ENCODE results near the gene FRK.
"Not testable (repeated sequence)": the region's sequence is repeated elsewhere in the genome, so short reads cannot be mapped to it uniquely, and the experiment has no call there.

Gene FRK

DNA sequence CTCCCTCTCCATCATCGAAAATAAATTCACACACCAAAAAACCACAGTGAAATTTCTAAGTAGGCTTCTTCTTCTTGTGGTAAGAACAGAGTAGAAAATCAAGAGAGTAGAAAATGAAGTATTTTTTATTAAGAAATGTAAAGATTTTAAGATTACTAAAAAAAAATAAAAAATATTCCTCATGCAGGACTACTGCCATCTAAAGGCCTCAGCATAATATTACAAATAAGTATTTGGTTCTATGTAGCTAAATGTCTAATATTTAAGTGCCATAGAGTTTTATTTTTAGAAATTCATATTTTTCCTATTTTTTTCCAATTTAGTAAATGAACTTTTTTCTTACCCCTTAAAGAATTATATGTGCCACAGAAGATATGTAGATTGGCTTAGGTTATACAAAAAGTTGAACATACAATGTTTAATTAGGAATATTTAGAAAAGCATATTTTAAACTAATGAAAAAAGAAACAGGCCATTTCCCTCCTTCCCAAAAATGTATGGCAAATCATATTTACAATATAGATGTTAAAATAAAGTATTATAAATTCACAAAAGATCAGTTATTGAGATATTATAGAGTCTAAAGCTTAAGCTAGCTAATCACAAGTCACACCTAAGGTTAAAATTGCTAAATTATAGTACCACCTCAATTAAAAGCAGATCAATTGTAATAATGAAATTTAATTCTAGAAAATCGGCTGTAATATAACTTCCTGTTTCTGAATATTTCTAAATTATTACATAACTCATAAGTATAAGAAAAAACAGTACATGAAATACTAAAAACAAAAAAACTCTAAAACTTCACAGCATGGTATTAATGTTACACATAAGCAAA, 36.5 kb upstream of the FRK start:
- WGBS = no CpG with 5 or more reads among the region's 2 CpGs
- Histone ChIP-seq H3K36me3 (ENCODE audit: insufficient read depth, low read length) (no peaks in the 10 kb centered on the region), H3K9ac (ENCODE audit: low read depth, low read length) (no peak overlapping the region), H3K9me3 (ENCODE audit: insufficient read depth, low read depth, low read length) (peaks cover 16% of the 10 kb centered on the region), H3K4me1 (ENCODE audit: insufficient read depth, low read length) (peaks cover 7% of the 10 kb centered on the region; the same call in 1 of the 2 replicates), H3K4me3 (ENCODE audit: low read length) (no peak overlapping the region), H3K27me3 (ENCODE audit: insufficient read depth, low read length) (peaks cover 5% of the 10 kb centered on the region), H3K27ac (ENCODE audit: low read depth, low read length) (no peak overlapping the region)

DNA sequence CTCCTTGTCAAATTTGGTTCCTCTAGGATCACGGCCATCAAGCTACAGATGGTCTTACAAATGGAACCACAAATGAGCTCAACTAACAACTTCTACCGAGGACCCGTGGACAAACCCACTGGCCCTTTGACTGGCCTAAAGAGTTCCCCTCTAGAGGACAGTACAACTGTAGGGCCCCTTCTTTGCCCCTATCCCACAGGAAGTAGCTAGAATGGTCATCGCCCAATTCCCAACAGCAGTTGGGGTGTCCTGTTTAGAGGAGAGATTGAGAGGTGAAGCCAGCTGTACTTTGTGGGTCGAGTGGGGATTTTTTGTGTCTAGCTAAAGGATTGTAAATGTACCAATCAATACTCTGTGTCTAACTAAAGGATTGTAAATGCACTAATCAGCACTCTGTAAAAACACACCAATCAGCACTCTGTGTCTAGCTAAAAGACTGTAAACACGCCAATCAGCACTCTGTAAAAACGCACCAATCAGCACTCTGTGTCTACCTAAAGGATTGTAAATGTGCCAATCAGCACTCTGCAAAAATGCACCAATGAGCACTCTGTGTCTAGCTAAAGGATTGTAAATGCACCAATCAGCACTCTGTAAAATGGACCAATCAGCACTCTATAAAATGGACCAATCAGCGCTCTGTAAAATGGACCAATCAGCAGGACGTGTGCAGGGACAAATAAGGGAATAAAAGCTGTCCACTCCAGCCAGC, 35.5 kb upstream of the FRK start:
- 90% methylated on average over 9 of the region's 9 CpGs for WGBS
- H3K4me3 ChIP-seq (ENCODE audit: low read length); H3K36me3 ChIP-seq (ENCODE audit: insufficient read depth, low read length); H3K4me1 ChIP-seq (ENCODE audit: insufficient read depth, low read length); H3K27ac ChIP-seq (ENCODE audit: low read depth, low read length); H3K9ac ChIP-seq (ENCODE audit: low read depth, low read length); H3K27me3 ChIP-seq (ENCODE audit: insufficient read depth, low read length): not testable (repeated sequence)
- H3K9me3 ChIP-seq (ENCODE audit: insufficient read depth, low read depth, low read length) = peaks cover 16% of the 10 kb centered on the region

DNA sequence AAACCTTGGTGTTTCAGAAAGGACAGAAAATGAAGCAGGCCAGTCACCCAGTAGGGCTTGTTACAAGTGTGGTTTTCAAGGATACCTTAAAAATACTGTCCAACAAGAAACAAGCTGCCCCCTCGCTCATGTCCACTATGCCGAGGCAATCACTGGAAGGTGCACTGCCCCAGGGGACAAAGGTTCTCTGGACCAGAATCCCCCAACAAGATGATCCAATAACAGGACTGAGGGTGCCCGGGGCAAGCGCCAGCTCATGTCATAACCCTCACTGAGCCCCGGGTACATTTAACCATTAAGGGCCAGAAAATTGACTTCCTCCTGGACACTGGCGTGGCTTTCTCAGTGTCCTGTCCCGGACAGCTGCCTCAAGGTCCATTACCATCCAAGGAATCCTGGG, 33.4 kb upstream of the FRK start:
- no peaks in the 10 kb centered on the region for H3K27me3 ChIP-seq (ENCODE audit: insufficient read depth, low read length)
- 95% methylated on average over 7 of the region's 7 CpGs for WGBS
- no peak overlapping the region for H3K27ac ChIP-seq (ENCODE audit: low read depth, low read length)
- H3K4me3 ChIP-seq (ENCODE audit: low read length) = no peak overlapping the region
- H3K9me3 ChIP-seq (ENCODE audit: insufficient read depth, low read depth, low read length) = peaks cover 16% of the 10 kb centered on the region
- no peak overlapping the region for H3K9ac ChIP-seq (ENCODE audit: low read depth, low read length)
- H3K4me1 ChIP-seq (ENCODE audit: insufficient read depth, low read length) = no peaks in the 10 kb centered on the region
- H3K36me3 ChIP-seq (ENCODE audit: insufficient read depth, low read length) = no peaks in the 10 kb centered on the region

DNA sequence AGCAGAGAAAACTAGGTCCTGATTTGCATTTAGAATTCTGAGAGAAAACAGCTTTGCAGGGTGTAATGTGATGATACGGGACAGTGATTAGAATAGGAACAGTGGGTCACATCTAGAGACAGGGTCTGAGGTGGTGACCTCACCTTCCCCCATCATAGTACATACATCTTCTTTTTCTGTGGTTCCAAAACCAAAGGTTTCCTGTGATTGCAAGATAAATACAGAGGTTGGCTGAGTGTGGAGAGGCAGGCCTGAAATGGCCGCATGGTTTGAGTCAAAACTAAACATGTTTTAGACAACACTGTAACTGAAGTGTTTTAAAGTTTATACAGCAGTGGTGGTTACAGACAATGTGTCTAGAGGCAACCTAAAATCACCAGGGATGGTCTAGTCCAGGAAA, 29.6 kb upstream of the FRK start:
- Histone ChIP-seq H3K27me3 (ENCODE audit: insufficient read depth, low read length) (no peaks in the 10 kb centered on the region), H3K27ac (ENCODE audit: low read depth, low read length) (no peak overlapping the region), H3K4me3 (ENCODE audit: low read length) (no peak overlapping the region), H3K36me3 (ENCODE audit: insufficient read depth, low read length) (no peaks in the 10 kb centered on the region), H3K9ac (ENCODE audit: low read depth, low read length) (no peak overlapping the region), H3K9me3 (ENCODE audit: insufficient read depth, low read depth, low read length) (no peaks in the 10 kb centered on the region), H3K4me1 (ENCODE audit: insufficient read depth, low read length) (no peaks in the 10 kb centered on the region)
- 91% methylated on average over 2 of the region's 2 CpGs for WGBS

DNA sequence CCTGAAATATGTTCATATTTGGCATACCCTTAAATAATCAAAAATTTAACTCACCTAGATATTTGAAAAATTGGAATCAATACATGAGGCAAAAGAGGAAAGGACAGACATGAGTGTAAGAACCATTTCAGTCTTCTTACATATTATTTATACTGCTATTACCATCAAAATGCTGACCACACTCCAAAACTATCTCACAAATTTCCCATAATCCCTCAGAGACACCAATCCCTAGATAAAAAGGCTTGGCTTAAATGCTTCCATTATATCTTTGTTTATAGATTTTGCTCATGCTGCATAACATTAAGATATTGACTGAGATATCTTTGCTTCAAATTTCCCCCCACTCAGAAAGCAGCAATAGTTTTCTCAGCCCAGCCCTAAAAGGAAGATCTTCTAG, 28.3 kb upstream of the FRK start:
- H3K4me1 ChIP-seq (ENCODE audit: insufficient read depth, low read length) = no peaks in the 10 kb centered on the region
- no peaks in the 10 kb centered on the region for H3K27me3 ChIP-seq (ENCODE audit: insufficient read depth, low read length)
- H3K27ac ChIP-seq (ENCODE audit: low read depth, low read length) = no peak overlapping the region
- no peaks in the 10 kb centered on the region for H3K36me3 ChIP-seq (ENCODE audit: insufficient read depth, low read length)
- H3K4me3 ChIP-seq (ENCODE audit: low read length) = no peak overlapping the region
- H3K9ac ChIP-seq (ENCODE audit: low read depth, low read length) = no peak overlapping the region
- H3K9me3 ChIP-seq (ENCODE audit: insufficient read depth, low read depth, low read length) = no peaks in the 10 kb centered on the region

DNA sequence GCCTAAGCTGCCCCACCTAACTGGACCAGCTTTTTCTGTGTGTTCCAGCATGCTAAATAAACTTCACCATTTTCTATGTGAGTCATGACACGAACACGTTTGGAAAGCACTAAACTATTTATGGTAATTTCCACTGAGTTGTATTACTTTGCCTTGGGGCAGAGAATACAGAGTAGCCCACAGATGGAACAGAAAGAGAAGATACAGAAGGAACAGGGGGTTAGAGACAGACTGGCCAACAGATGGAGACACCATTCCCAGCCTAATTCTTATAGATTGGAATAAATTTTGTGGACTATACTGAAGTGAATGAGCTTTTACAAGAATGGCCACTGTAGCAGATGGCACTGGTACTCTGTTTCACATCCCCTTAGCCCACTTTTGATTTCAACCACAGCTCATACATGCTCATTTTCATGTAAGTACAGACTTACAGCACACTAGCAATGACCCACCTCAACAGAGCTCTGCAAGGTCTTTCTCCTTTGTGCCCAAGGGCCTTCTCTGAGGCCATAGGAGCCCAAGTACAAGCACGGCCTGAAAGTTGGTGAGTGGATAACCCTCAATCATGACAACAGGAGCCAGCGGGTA, 26.8 kb upstream of the FRK start:
- Histone ChIP-seq H3K9me3 (ENCODE audit: insufficient read depth, low read depth, low read length) (no peaks in the 10 kb centered on the region), H3K9ac (ENCODE audit: low read depth, low read length) (no peak overlapping the region), H3K27ac (ENCODE audit: low read depth, low read length) (no peak overlapping the region), H3K36me3 (ENCODE audit: insufficient read depth, low read length) (no peaks in the 10 kb centered on the region), H3K27me3 (ENCODE audit: insufficient read depth, low read length) (no peaks in the 10 kb centered on the region), H3K4me3 (ENCODE audit: low read length) (no peak overlapping the region), H3K4me1 (ENCODE audit: insufficient read depth, low read length) (no peaks in the 10 kb centered on the region)
- WGBS = 86% methylated on average over 4 of the region's 4 CpGs

DNA sequence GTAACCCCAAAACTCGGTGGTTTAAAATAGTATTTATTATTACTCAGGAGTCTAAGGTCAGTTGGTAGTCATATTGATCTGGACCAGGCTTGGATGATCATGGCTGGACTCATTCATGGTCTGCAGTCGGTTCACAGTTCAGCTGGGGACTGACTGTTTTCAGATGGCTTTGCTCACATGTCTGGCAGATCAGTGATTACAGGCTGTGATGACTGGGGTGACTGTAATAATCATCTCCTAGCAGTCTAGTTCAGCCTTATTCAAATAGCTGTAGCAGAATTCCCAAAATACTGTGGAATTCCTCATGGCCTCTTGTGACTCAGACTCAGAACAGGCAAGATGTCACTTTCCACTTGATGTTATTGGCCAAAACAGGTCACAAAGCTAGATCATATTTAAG, 23.6 kb upstream of the FRK start:
- H3K4me1 ChIP-seq (ENCODE audit: insufficient read depth, low read length) = no peaks in the 10 kb centered on the region
- no peaks in the 10 kb centered on the region for H3K36me3 ChIP-seq (ENCODE audit: insufficient read depth, low read length)
- H3K27ac ChIP-seq (ENCODE audit: low read depth, low read length) = no peak overlapping the region
- no peaks in the 10 kb centered on the region for H3K9me3 ChIP-seq (ENCODE audit: insufficient read depth, low read depth, low read length)
- no peaks in the 10 kb centered on the region for H3K27me3 ChIP-seq (ENCODE audit: insufficient read depth, low read length)
- 87% methylated on average over 2 of the region's 2 CpGs for WGBS
- H3K9ac ChIP-seq (ENCODE audit: low read depth, low read length) = no peak overlapping the region
- no peak overlapping the region for H3K4me3 ChIP-seq (ENCODE audit: low read length)

DNA sequence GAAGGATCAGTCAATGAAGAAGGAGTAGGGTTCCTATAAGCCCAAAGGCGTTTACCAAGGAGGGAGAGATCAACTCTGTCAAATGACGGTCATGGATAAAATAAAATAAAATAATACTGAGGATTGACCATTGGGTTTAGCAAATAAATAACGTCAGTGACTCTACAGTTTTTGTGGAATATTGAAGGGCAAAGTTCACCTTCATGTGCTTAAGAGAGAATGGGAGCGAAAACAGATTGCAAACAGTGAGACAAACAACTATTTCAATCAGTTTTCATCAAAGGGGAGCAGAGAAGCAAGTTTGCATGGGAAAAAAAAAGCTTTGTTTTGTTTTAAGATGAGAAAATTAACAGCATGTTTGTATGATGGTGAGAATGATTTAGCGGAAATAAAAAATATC, 22.4 kb upstream of the FRK start:
- no peaks in the 10 kb centered on the region for H3K4me1 ChIP-seq (ENCODE audit: insufficient read depth, low read length)
- no peaks in the 10 kb centered on the region for H3K9me3 ChIP-seq (ENCODE audit: insufficient read depth, low read depth, low read length)
- H3K9ac ChIP-seq (ENCODE audit: low read depth, low read length) = no peak overlapping the region
- H3K36me3 ChIP-seq (ENCODE audit: insufficient read depth, low read length) = no peaks in the 10 kb centered on the region
- no peak overlapping the region for H3K4me3 ChIP-seq (ENCODE audit: low read length)
- no peak overlapping the region for H3K27ac ChIP-seq (ENCODE audit: low read depth, low read length)
- 88% methylated on average over 5 of the region's 5 CpGs for WGBS
- H3K27me3 ChIP-seq (ENCODE audit: insufficient read depth, low read length) = no peaks in the 10 kb centered on the region

DNA sequence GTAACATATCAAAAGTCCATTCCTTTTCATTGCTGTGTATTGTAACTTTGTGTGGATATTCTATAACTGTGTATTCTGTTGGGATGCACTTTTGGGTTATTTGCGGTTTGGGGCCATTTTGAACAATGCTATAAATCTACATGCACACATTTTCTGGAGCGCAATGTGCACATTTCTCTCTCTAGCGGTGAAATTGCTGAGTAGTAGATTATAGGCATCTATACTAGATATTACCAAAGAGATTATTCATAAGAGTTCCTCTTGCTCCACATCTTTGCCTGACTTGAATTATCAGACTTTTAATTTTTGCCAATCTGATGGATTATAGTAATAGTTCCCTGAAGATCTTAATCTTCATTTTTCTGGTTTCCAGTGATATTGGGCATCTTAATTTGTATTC, 18.3 kb upstream of the FRK start:
- no peaks in the 10 kb centered on the region for H3K9me3 ChIP-seq (ENCODE audit: insufficient read depth, low read depth, low read length)
- peaks cover 6% of the 10 kb centered on the region for H3K4me1 ChIP-seq (ENCODE audit: insufficient read depth, low read length)
- no peak overlapping the region for H3K27ac ChIP-seq (ENCODE audit: low read depth, low read length)
- 100% methylated on average over 1 of the region's 3 CpGs for WGBS
- no peak overlapping the region for H3K9ac ChIP-seq (ENCODE audit: low read depth, low read length)
- no peaks in the 10 kb centered on the region for H3K36me3 ChIP-seq (ENCODE audit: insufficient read depth, low read length)
- no peak overlapping the region for H3K4me3 ChIP-seq (ENCODE audit: low read length)
- H3K27me3 ChIP-seq (ENCODE audit: insufficient read depth, low read length) = no peaks in the 10 kb centered on the region

DNA sequence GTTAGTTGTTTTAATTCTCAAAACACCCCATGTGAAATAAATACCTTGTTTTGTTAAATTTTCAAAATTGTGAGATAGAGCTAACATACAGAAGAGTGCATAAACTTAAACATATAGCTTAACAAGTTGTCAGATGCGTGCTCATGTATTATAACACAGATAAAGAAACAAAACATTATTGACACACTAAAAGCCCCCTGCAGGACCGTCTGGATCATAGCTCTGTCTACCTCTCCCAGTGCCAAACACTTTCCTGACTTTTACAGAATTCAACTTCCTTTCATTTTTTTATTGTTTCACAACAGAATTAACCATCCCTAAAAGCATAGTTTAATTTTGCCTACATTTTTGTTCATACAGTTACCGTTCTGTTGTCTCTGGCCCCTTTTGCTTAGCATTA, 17.8 kb upstream of the FRK start:
- no peaks in the 10 kb centered on the region for H3K27me3 ChIP-seq (ENCODE audit: insufficient read depth, low read length)
- no peaks in the 10 kb centered on the region for H3K36me3 ChIP-seq (ENCODE audit: insufficient read depth, low read length)
- no peak overlapping the region for H3K9ac ChIP-seq (ENCODE audit: low read depth, low read length)
- H3K9me3 ChIP-seq (ENCODE audit: insufficient read depth, low read depth, low read length) = no peaks in the 10 kb centered on the region
- 88% methylated on average over 3 of the region's 3 CpGs for WGBS
- H3K4me3 ChIP-seq (ENCODE audit: low read length) = no peak overlapping the region
- H3K4me1 ChIP-seq (ENCODE audit: insufficient read depth, low read length) = peaks cover 8% of the 10 kb centered on the region
- no peak overlapping the region for H3K27ac ChIP-seq (ENCODE audit: low read depth, low read length)

DNA sequence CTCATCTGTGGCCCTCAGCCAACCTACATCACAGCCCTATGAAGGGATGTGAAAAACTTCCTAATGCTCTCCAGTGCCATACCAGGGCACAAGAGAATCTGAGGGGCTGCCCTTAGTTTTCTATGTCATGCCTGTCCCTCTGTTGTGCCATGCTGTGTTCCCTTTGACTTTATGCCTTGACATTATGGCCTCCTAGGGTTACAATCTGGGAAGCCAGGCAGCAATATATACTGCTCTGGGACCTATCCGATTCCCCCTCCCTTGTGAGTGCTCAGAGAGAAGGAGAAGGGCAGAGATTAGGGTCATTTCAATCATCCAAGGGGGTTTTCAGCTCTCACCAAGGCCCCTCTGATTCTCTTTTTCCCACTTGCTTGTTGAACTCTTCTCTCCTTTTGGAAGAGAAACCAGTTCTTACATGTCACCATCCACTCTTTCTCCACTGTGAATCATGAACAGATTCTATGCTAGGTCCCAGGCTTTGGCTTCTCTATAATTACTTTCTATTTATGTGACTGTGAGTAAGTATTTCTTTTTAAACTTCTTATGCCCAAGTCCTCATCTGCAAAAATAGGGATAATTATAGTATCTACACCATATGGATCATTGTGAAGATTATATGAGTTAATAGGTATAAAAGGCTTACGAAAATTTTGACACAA, 14.2 kb upstream of the FRK start:
- H3K36me3 ChIP-seq (ENCODE audit: insufficient read depth, low read length) = no peaks in the 10 kb centered on the region
- peaks cover 8% of the 10 kb centered on the region for H3K4me1 ChIP-seq (ENCODE audit: insufficient read depth, low read length)
- no peak overlapping the region for H3K27ac ChIP-seq (ENCODE audit: low read depth, low read length)
- 93% methylated on average over 2 of the region's 2 CpGs for WGBS
- no peaks in the 10 kb centered on the region for H3K9me3 ChIP-seq (ENCODE audit: insufficient read depth, low read depth, low read length)
- H3K4me3 ChIP-seq (ENCODE audit: low read length) = no peak overlapping the region
- no peaks in the 10 kb centered on the region for H3K27me3 ChIP-seq (ENCODE audit: insufficient read depth, low read length)
- no peak overlapping the region for H3K9ac ChIP-seq (ENCODE audit: low read depth, low read length)
